ENCODE data around the gene C1QTNF6.
"Not testable (repeated sequence)": the region's sequence is repeated elsewhere in the genome, so short reads cannot be mapped to it uniquely, and the experiment has no call there.

C1QTNF6 gene

DNA sequence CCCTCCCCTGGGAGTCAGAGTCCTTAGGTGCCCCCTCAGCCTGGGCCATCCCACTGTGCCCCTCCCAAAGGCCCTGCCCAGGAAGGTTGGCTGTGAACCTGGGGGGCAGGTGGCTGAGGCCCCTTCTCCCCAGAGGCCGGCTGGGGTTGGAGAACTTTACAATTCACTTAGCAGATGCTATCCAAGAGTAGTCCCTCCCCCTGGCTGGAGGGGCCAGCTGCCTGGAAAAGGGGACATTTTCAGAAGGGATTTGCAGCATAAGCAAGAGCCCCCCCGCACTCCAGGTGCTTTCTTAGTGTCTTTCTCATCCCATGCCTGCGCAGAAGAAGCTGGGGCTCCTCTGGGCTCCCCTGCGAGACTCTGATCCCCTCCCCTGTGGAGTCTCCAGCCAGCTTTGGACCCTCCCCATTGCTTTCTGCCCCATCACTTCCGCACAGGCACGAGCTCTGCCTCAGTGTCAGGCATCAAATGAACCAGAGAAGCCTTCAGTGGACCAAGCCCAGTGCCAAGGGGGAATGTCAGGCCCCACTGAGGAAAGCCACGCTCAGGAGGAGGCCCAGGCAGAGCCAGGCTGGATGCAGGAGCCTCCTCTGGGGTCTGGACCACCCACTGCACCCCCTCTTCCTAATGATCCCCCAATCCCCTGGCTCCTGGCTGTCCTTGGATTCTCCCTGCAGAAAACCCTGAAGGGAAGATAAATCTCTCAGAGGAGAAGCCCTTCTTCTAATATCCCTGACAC lies 20.5 kb upstream of the C1QTNF6 start:
- DNase-seq, result no peak

DNA sequence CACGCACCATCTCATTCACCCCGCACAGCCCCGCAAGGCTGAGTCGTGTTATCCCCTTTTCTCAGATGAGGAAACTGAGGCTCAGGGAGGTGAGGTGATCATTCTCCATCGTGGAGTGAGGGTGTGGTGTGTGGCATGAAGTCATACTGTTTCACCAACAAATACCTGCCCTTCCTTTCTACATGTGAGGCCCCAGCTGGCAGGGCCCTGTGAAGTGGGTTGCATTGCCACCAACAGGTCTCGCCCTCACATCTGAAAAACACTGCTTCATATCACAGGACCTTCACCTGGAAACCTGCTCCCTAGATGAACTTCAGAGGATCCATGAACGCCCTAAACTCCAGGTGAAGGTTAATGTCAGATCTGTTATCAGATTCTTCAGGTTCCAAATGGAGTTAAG lies 19.9 kb upstream of the C1QTNF6 start:
- no peak for DNase-seq

DNA sequence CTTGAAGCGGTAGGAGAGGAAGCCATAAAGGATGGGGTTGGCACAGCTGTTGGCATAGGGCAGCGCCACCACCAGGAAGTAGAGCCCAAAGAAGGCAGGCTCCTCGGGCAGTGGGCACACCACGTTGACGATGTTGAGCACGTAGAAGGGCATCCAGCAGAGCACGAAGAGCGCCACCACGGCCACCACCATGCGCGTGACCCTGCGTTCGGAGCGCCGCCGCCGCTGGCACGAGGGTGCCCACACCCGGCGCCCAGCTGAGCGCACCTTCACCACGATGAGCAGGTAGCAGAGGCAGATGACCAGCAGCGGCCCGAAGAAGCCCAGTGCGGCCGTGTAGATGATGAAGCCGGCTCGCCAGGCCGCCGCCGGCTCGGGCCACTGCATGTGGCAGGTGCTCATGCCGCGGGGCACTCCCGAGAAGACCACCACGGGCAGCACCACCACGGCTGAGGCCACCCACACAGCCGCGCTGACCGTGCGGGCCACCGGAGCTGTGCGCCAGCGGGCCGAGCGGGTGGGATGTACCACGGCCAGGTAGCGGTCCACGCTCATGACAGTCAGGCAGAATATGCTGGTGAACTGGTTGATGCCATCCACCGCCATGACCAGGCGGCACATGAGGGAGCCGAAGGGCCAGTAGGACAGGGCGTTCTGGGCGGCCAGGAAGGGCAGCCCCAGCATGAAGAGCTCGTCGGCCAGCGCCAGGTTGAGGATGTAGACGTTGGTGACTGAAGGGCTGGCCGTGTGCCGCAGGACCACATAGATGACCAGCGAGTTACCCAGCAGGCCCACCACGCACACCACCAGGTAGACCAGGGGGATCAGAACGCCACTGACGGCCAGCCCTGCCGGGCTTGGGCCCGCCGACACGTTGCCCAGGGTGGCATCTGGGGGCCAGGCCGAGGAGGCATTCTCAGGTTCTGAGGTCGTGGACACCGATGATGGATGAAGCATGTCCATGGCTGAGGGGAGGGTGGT lies 19.1 kb upstream of the C1QTNF6 start:
- no peak for DNase-seq

DNA sequence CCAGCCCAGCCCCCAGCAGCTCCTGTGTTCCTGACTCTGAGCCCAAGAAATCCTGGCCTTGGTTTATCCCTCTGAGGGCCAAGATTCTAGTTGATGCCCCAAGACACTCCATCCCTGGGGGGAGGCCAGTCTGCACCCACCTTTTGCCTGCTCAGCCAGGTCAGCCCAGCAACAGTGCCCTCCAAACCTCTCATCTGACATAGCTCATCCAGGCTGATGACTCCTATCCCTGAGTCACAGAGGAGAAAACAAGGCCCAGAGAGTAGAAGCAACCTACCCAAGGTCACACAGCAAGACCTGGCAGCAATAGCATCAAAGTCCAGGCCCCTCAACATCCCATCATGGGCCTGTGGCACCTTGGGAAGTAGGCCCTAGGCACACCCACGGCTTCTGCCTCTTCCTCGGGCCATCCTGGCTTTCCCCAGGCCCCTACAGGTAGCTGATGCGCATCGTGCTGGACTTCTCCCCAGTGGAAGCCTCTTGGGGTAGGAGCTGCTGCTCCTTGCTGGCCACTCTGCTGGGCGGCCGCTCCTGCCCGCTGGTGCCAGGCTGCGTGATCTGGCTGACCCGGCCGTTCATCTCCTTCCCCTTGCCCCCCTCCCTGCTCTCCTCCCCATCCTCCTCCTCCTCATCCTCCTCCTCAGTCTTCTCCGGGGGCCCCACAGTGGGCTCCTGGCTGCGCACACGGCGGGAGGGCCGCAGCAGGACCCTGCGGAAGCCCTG lies 18.2 kb upstream of the C1QTNF6 start:
- DNase-seq, result no peak

DNA sequence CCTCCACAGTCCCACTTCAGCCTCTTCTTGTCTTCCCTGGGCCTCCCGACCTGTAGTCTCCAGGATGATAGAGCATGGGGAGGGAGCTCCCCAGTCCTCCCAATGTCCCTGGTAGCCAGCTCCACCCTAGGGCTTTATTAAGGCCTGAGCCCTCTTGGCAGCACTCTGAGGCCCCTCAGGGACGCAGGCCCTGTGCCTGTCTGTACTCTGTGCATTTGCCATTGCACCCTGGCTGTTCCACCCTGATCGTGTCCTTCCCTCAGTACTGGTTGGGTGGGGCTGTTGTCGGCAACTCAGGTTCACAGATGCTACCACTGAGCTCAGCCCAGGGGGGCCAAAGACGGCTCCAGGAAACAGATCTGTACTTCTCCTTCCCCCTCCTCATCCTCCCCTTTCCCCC lies 17.0 kb upstream of the C1QTNF6 start:
- DNase-seq, result no peak

DNA sequence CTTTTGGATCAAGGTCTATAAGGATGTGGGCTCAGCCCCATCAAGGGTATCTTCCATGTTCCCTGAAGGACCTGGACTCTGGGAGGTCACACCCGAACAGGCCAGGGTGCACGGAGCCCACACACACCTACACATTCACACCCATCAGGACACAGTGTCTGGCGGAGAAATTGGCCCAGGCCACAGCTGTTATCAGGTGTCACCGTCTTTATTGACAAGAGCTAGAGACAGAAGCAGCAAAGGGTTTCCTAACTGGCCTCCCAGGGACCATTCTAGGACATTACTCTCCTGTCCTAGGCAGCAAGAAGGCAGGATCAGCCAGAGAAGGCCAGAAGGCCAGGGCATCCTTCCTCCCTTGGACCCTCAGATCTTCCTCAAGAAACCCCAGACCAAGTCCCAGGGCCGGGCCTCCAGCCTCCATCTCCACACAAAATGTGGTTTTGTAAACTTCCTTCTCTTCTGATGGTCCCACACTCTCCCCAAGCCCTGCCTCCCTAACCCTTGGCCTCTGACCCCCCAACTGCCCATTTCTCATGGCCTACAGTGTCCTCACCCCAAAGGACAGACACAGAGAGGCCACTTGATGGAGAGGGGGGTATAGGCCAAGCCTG lies 16.1 kb upstream of the C1QTNF6 start:
- no peak for DNase-seq

DNA sequence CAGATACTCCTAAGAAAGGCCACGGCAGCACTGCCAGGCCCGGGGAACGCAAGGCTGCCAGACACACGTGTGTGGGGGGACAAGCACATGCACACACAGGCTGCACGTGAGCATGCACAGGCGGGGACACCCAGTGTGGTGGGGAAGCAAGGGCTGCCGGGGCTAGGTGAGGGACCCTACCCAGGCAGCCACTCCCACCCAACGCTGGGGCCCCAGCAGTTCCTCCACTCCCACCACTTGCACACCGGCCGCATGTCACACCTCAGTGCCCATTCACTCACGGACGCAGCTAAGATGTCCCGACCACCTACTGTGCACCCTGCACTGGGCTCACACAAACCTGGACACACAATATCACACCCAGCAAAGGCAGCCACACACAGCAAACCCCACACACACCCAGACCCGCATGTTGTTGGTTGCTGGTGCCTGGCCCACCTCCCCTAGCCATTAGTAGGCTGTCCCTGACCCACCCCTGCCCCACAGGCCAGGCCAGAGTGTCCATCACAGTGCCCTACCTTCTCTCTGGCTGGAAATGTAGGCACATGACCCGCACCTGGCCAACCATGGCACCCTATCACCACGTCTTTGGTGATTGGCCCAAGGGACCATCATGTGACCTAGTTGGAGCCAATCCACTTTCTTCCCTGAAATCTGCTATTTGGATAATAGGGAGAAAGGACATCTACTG lies 15.5 kb upstream of the C1QTNF6 start:
- DNase-seq, result peak in 1 of 58 donors; percentile 19

DNA sequence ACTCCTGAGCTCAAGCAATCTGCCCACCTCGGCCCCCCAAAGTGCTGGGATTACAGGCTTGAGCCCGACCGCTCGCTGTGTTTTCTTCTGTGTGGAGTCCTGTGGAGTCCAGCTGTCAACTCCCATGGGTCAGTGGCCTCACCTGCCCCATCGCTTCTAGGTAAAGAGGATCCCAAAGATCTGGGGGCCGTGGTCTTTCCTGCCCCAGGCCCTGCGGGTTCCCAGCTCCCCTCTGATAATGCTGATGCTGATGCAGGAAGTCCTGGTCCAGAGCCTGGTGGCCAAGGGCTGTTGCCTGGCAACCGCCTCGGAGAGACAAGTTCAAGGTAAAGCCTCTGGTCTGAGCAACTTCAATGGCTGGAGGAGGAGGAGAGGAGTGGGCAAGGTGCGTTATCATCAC lies 14.7 kb upstream of the C1QTNF6 start:
- no peak for DNase-seq

DNA sequence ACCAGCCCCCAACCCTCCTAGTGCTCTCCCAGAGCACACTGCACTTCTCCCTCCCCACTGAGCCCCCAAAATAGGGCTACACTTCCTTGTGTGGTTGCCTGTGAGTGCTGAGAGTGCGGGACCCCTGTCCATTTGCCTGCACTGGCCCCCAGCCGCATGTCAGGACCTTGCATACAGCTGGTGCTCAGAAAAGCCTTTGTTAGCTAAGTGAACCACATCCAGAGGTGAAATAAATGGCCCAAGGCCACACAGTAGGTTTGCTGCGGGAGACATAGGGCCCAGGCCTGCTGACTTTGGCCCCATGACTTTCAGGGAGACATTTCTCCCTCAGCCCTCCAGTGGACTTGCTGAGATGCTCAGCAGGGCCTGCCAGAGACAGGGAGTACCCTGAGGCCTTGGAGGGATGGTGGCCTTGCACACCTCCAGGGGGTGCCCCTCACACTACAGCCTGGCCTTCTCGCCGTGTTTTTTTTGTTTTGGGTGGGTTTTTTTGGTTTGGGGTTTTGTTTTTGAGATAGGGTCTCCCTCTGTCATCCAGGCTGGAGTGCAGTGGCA lies 14.0 kb upstream of the C1QTNF6 start:
- no peak for DNase-seq

DNA sequence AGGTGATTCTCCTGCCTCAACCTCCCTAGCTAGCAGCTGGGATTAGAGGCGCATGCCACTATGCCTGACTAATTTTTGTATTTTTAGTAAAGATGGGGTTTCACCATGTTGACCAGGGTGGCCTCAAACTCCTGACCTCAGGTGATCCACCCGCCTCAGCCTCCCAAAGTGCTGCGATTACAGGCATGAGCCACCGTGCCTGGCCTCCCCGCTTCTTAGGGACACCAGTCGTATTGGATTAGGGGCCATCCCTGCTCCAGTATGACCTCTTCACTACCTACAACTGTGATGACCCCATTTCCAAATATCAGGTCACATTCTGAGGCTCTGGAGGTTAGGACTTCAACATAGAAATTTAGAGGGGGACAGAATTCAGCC lies 13.4 kb upstream of the C1QTNF6 start:
- not testable (repeated sequence) for DNase-seq

DNA sequence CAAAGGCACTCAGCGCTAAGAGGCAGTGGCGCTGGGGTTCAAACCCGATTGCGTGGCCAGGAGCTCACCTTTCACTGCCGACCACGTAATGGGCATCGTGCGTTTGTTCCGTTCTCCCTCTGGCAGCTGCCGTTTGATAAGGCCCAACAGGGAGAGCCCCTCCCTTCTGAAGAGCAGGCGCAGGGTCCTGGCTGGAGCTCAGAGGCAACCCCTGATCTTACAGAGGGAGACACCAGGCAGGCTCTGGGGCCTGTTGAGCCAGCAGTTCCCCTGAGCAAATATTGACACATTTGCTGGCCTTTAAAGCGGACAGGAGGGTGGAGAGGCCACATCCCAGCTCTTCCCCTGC lies 11.7 kb upstream of the C1QTNF6 start:
- DNase-seq, result no peak

DNA sequence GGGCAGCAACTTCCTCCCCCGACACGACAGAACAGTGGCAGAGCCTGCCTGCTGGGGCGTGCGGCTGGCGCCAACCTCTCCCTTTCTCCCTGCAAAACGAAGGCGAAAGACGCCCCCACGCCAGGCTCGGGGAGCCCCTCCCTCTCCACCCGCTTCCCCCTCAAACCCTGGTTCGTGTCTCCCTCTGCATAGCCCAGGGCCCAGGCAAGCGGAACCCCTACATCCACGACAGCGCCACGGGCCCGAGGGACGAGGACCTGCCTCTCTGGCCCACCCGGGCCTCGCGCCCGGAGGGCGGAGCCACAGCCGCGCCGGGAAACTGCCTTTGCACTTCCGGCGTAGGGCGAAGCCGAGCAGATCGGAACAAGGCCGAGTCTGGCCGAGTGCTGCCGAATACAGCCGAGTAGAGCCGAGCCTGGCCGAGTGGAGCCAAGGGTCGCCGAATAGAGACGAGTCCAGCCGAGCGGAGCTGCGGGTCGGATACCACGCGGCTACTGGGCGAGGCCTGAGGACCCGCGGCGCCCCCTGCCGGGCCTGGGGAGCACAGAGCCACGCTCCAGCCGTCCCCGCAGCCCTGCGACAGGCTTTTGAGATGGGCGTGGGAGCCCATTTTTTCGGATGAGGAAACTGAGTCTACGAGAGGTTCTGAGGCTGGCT lies 11.2 kb upstream of the C1QTNF6 start:
- DNase-seq, result peak; percentile 86 to 100 (median 97)

DNA sequence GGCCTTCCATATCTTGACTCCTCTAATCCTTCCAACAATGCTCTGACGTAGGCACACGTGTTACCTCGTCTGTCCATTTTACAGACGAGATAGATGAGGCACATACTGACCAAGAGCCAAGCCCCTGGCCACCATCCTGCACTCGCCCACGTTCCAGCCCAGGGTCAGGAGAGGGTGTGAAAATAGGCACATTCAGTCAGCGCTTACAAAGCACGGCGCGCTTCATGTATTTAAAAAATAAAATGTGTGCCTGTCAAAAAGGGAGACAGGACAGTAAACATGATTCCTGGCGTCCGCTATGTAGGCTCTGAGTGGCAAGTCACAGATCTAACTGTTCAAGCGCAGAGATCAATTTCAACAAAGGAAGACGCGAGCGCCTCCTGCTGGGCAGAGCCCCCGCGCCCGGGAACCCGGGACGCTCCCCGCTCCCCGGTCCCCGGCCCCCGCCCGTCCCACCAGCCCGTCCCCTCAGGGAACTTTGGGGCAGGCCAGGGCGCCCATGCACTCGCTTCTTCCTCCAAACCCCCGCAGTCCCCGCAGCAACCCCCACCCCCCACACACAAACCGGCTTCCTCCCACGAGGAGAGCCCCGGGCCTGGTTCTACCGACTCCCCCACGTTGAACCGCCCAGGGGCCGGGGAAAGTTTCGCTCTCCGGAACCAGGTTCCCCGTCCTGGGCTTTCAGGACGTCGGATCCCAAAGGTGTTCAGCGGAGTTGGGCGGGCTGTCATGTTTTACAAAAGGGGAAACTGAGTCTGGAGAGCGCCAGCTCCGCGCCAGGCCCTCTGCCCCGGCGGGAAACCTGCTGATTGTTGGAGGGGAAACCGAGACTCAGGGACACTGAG lies 10.4 kb upstream of the C1QTNF6 start:
- DNase-seq, result peak in 56 of 58 donors; percentile 18 to 88 (median 66)

DNA sequence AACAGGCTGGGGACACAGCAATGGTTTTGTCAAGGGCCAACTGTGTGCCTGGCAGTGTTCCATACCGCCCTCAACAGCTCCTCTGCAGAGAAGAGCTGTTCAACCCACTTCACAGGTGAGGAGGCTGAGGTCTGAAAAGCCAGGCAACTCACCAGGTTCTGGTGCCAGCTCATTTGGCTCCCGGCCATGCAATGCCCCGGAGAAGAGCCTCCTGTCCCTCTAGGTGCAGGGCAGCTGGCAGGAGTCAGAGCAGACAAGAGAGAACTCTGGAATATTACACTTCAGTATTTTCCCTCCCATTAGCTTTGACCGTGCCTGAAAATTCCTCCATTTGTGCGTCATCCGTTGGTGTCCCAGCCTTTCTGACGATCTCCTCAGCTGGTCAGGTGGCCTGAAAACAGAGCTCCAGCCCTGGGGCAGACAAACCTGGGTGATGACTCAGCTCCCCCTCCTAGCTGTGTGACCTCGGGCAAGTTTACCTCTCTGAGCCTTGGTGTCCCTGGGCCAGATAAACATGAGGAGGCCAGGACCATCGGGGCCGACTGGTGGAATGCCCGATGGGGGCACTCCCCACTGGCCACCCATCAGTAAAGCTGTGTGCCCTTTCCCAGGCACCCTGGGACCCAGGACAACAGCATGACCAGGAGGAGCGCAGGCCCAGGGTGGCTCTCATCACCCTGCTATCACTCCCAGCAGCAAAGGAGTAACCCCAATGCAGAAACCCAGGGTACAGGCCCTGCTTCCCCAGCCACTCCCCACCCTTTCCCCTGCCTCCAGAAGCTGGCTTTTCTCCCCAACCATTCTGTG lies 9.6 kb upstream of the C1QTNF6 start:
- peak in 4 of 58 donors; percentile 27 to 70 (median 58) for DNase-seq

DNA sequence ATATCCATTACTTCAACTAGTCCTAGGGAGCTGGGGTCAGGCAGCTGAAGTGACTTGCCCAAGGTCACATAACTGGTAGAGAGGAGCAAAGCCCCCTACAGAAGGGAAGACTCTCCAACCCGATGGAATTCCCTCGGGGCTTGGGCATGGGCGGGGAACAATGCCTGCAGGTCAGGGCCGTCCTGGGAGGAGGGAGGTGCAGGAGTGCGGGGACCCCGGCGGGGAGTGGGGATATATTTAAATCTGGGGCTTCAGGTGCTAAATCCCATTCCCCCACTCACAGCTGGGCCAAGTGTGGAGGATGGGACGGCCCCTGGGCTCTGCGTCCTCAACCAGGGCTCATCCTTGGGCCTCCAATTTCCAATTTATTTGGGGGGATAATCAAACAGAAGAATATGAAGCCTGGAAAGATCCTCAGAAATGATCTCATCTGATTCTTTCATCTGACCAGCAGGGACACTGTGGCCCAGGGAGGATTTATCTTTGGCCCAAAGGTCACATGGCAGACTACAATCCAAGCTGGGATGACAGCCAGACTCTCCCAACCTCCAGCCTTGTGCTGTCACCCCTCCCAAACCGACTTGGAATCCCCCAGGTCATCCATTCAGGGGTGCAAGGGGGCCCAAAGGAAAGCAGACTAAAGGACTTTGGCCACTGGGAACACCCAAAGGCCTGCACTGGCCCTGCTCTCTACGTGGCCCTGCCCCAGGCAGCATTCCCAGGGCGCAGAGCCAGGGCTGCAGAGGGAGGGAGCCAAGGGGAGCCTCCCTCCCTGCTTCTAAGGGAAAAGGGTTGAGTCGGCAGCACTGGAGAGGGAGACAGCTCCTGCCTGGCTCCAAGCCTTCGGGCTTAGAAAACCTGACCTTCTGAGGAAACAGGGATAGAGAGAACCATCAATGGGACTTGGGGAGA lies 8.7 kb upstream of the C1QTNF6 start:
- DNase-seq, result peak in 25 of 58 donors; percentile 12 to 83 (median 45)

DNA sequence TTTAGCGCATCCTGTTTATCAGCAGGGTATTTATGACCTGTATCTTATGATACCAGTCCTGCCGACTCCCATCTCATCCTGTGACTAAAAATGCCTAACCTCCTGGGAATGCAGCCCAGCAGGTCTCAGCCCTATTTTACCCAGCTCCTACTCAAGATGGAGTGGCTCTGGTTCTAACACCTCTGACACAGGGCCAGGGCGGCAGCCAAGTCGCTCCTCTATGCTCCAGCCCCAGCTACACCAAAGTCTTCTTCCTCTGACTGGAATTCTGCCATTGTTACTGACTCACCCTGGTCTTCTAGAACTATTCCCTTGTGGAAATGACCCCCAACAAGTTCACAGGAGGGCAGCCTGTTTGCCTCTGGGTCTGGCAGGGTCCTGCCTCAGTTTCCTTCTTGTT lies 7.9 kb upstream of the C1QTNF6 start:
- DNase-seq, result no peak

DNA sequence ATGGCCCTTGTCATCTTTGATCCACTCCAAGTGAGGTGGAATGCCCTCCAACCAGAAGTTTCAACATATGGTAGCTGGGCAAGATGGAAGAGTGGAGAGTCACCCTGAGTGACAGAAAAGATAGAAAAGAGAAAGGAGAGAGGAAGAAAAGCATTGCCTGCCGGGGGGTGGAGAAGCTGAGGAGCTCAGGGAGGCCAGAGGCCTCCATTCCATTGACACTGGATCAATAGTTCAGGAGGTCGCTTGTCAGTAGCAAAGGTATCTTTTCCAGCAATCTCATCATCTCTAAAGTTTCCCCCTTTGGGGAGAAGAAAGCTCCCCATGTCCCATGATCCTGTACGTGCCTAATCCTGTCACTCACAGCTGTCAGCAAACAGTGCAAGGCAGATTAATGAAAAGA lies 6.7 kb upstream of the C1QTNF6 start:
- DNase-seq, result no peak
